Measurements from ENCODE around the gene SRA1.

Gene SRA1

DNA sequence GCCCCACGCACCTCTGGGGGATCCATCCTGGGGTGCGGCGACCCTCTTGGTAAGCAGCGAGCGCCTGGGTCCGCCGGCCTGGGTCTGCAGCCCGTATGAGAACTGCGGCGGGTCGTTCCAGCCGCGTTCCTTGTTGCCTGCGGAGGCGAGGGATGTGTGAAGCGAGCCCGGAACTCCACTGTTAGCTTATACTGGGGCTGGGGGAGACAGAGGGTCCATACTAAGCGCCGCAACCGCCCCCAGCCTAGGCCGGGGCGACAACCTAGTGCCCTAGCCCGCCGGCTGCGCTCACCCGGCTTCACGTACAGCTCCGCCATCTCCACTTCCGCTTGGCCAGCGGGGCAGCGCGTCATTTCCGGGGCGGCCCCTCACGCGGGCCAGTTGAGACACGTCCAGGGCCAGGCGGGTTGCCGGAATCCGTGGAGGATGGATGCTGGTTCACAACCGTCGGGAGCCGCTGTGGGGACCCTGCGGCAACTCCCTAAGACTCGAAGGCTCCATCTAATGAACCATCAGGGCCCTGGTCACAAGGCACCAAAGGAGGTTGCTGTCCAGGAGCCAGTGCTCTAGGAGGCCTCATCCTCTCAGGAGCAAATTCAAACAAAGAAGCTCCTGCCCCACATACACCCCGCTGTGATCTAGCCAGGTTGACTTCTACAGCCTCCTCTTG lies at the start of gene SRA1 (continued):
- TF ChIP-seq, protein P1, sequence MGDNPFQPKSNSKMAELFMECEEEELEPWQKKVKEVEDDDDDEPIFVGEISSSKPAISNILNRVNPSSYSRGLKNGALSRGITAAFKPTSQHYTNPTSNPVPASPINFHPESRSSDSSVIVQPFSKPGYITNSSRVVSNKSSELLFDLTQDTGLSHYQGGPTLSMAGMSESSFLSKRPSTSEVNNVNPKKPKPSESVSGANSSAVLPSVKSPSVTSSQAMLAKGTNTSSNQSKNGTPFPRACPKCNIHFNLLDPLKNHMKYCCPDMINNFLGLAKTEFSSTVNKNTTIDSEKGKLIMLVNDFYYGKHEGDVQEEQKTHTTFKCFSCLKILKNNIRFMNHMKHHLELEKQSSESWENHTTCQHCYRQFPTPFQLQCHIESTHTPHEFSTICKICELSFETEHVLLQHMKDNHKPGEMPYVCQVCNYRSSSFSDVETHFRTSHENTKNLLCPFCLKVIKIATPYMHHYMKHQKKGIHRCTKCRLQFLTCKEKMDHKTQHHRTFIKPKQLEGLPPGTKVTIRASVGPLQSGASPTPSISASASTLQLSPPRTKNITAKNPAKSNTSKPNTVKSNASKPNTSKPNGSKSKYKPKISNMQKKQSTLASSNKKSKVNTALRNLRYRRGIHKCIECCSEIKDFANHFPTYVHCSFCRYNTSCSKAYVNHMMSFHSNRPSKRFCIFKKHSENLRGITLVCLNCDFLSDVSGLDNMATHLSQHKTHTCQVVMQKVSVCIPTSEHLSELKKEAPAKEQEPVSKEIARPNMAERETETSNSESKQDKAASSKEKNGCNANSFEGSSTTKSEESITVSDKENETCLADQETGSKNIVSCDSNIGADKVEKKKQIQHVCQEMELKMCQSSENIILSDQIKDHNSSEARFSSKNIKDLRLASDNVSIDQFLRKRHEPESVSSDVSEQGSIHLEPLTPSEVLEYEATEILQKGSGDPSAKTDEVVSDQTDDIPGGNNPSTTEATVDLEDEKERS (tag by site-specific recombination; IDR thresholded peaks at IDR 0.05): no peak
- TF ChIP-seq ZBTB49 (tag by site-specific recombination; IDR thresholded peaks at IDR 0.05; ENCODE audit: low read depth) (no peak), MZF1 (tag by site-specific recombination; IDR thresholded peaks at IDR 0.05; ENCODE audit: borderline replicate concordance) (no peak), ZNF529 (tag by site-specific recombination; IDR thresholded peaks at IDR 0.05; ENCODE audit: insufficient replicate concordance) (no peak), ZNF248 (tag by site-specific recombination; IDR thresholded peaks at IDR 0.05) (no peak), ZNF530 (tag by site-specific recombination; IDR thresholded peaks at IDR 0.05; ENCODE audit: low read depth) (no peak), ZXDB (tag by site-specific recombination; IDR thresholded peaks at IDR 0.05) (peak; percentile 93), ZNF513 (tag by site-specific recombination; IDR thresholded peaks at IDR 0.05) (no peak), FEZF1 (tag by site-specific recombination; IDR thresholded peaks at IDR 0.05) (no peak), ZNF155 (tag by site-specific recombination; IDR thresholded peaks at IDR 0.05) (no peak), ZNF174 (tag by site-specific recombination; IDR thresholded peaks at IDR 0.05) (no peak), OSR2 (tag by site-specific recombination; IDR thresholded peaks at IDR 0.05) (peak; percentile 37; the same call in 1 of the 2 replicates), TRIM28 (IDR thresholded peaks at IDR 0.05; ENCODE audit: borderline replicate concordance, low read length) (peak; percentile 63; the same call in 1 of the 2 replicates), ZNF362 (tag by site-specific recombination; IDR thresholded peaks at IDR 0.05) (no peak), REST (tag by site-specific recombination; IDR thresholded peaks at IDR 0.05) (peak; percentile 86), ZNF335 (tag by site-specific recombination; conservative IDR thresholded peaks at IDR 0.05) (peak; percentile 58)
- TF ChIP-seq, protein P2, sequence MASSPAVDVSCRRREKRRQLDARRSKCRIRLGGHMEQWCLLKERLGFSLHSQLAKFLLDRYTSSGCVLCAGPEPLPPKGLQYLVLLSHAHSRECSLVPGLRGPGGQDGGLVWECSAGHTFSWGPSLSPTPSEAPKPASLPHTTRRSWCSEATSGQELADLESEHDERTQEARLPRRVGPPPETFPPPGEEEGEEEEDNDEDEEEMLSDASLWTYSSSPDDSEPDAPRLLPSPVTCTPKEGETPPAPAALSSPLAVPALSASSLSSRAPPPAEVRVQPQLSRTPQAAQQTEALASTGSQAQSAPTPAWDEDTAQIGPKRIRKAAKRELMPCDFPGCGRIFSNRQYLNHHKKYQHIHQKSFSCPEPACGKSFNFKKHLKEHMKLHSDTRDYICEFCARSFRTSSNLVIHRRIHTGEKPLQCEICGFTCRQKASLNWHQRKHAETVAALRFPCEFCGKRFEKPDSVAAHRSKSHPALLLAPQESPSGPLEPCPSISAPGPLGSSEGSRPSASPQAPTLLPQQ (tag by site-specific recombination; IDR thresholded peaks at IDR 0.05): peak; percentile 74; the same call in 1 of the 2 replicates
- TF ChIP-seq, protein P3, sequence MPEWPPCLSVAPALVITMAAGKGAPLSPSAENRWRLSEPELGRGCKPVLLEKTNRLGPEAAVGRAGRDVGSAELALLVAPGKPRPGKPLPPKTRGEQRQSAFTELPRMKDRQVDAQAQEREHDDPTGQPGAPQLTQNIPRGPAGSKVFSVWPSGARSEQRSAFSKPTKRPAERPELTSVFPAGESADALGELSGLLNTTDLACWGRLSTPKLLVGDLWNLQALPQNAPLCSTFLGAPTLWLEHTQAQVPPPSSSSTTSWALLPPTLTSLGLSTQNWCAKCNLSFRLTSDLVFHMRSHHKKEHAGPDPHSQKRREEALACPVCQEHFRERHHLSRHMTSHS (tag by site-specific recombination; IDR thresholded peaks at IDR 0.05): no peak
- TF ChIP-seq, protein P4, sequence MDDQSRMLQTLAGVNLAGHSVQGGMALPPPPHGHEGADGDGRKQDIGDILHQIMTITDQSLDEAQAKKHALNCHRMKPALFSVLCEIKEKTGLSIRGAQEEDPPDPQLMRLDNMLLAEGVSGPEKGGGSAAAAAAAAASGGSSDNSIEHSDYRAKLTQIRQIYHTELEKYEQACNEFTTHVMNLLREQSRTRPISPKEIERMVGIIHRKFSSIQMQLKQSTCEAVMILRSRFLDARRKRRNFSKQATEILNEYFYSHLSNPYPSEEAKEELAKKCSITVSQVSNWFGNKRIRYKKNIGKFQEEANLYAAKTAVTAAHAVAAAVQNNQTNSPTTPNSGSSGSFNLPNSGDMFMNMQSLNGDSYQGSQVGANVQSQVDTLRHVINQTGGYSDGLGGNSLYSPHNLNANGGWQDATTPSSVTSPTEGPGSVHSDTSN (CRISPR knock-in tag; IDR thresholded peaks at IDR 0.05): peak; percentile 31; the same call in 1 of the 2 replicates
- TF ChIP-seq, protein P5, sequence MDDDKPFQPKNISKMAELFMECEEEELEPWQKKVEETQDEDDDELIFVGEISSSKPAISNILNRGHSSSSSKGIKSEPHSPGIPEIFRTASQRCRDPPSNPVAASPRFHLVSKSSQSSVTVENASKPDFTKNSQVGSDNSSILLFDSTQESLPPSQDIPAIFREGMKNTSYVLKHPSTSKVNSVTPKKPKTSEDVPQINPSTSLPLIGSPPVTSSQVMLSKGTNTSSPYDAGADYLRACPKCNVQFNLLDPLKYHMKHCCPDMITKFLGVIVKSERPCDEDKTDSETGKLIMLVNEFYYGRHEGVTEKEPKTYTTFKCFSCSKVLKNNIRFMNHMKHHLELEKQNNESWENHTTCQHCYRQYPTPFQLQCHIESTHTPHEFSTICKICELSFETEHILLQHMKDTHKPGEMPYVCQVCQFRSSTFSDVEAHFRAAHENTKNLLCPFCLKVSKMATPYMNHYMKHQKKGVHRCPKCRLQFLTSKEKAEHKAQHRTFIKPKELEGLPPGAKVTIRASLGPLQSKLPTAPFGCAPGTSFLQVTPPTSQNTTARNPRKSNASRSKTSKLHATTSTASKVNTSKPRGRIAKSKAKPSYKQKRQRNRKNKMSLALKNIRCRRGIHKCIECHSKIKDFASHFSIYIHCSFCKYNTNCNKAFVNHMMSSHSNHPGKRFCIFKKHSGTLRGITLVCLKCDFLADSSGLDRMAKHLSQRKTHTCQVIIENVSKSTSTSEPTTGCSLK (tag by site-specific recombination; IDR thresholded peaks at IDR 0.05): no peak
